OCI-LY1 (cell line): ENCODE measurements around the gene S100Z.
"Not testable (repeated sequence)": the region's sequence is repeated elsewhere in the genome, so short reads cannot be mapped to it uniquely, and the experiment has no call there.

ENCODE experiments used
- EZH2 ChIP-seq: fragments of 200-600 bp; sonication (generic), shearing (Covaris generic); IDR thresholded peaks from 2 replicates; pipeline ENCODE4 v1.8.0; 2017; ENCODE audit warnings: borderline replicate concordance, mixed run types, mild to moderate bottlenecking, antibody characterized with exemption, low read length, moderate library complexity, mixed read lengths
- TF ChIP-seq, protein P1 (sequence below): fragments of 200-600 bp; sonication (generic), shearing (Covaris generic); IDR thresholded peaks from 2 replicates; pipeline ENCODE4 v1.5.1; 2017; ENCODE audit warnings: mild to moderate bottlenecking, antibody characterized with exemption, low read length, moderate library complexity, mixed read lengths

DNA sequence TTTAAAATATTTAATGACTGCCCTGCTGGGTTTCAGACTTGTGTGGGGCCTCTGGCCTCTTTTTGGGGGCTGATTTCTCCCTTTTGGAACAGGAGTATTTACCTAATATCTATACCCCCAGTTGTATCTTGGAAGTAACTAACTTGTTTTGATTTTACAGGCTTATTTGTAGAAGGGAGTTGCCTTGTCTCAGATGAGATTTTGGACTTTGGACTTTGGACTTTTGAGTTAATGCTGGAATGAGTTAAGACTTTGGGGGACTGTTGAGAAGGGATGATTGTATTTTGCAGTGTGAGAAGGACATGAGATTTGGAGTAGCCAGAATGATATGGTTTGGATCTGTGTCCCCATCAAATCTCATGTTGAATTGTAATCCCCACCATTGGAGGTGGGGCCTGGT is 5.7 kb downstream of the S100Z start:
- TF ChIP-seq, protein P1, sequence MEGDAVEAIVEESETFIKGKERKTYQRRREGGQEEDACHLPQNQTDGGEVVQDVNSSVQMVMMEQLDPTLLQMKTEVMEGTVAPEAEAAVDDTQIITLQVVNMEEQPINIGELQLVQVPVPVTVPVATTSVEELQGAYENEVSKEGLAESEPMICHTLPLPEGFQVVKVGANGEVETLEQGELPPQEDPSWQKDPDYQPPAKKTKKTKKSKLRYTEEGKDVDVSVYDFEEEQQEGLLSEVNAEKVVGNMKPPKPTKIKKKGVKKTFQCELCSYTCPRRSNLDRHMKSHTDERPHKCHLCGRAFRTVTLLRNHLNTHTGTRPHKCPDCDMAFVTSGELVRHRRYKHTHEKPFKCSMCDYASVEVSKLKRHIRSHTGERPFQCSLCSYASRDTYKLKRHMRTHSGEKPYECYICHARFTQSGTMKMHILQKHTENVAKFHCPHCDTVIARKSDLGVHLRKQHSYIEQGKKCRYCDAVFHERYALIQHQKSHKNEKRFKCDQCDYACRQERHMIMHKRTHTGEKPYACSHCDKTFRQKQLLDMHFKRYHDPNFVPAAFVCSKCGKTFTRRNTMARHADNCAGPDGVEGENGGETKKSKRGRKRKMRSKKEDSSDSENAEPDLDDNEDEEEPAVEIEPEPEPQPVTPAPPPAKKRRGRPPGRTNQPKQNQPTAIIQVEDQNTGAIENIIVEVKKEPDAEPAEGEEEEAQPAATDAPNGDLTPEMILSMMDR: not testable (repeated sequence)
- not testable (repeated sequence) for TF ChIP-seq EZH2
